HEK293 (cell line): ENCODE results near the gene TEX2.

ENCODE experiments used
- KLF1 ChIP-seq: fragments of 450-650 bp; formaldehyde crosslinking; IDR thresholded peaks from 2 replicates; pipeline ENCODE4 v1.5.1; 2016; ENCODE audit warnings: missing biosample characterization, missing genetic modification characterization
- KLF16 ChIP-seq: fragments of 450-650 bp; formaldehyde crosslinking; IDR thresholded peaks from 2 replicates; pipeline ENCODE4 v1.5.1; 2017; ENCODE audit warnings: missing biosample characterization, missing genetic modification characterization

DNA sequence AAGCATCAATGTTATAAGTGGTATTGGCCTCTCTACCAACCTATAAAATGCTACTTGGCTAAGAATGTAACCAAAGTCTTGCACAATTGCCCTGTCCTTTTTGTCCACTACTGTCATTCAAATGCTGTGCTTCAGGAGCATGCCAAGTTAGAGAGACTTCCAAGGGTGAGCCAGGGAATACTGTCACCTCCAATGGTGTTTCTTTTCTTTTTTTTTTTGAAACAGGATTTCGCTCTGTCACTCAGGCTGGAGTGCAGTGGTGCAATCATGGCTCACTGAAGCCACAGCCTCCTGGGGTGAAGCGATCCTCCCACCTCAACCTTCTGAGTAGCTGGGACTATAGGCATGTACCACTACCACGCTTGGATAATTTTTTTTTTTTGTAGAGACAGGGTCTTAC, 89.4 kb downstream of the TEX2 start:
- no peak for TF ChIP-seq KLF1 (tag by site-specific recombination)
- TF ChIP-seq KLF16 (tag by site-specific recombination): no peak
